Measurements from ENCODE around the gene BCL2.

- no peak for TF ChIP-seq EZH2 (IDR thresholded peaks at IDR 0.05)
- no peak for TF ChIP-seq CTCF (IDR thresholded peaks at IDR 0.05)
These were observed 157.8 kb downstream of the BCL2 start for GRCh38 chr18:63161761-63162195.
